GM12892 (cell line): Measurements from ENCODE around the gene ZNF200.

ENCODE experiments used
- POLR2A ChIP-seq: IDR thresholded peaks from 2 replicates; pipeline ENCODE4 v1.6.1; 2011; ENCODE audit warnings: low read depth, low read length, control low read depth
- TAF1 ChIP-seq: IDR thresholded peaks from 2 replicates; pipeline ENCODE4 v1.6.1; 2011; ENCODE audit warnings: low read depth, mild to moderate bottlenecking, control low read depth, low read length, borderline replicate concordance

- TF ChIP-seq POLR2A: no peak
- TF ChIP-seq TAF1: no peak
Measured at GRCh38 chr16:3194792-3195191, 40.2 kb downstream of the ZNF200 start.
